ENCODE results near the gene INTS11. TPM values are rescaled to one million over a fixed set of nuclear protein-coding genes. Genes with fewer than 3 reads are reported as not detected.

The INTS11 gene
- total RNA-seq, 1 donor from 2014 or later = 84.8 TPM

DNA sequence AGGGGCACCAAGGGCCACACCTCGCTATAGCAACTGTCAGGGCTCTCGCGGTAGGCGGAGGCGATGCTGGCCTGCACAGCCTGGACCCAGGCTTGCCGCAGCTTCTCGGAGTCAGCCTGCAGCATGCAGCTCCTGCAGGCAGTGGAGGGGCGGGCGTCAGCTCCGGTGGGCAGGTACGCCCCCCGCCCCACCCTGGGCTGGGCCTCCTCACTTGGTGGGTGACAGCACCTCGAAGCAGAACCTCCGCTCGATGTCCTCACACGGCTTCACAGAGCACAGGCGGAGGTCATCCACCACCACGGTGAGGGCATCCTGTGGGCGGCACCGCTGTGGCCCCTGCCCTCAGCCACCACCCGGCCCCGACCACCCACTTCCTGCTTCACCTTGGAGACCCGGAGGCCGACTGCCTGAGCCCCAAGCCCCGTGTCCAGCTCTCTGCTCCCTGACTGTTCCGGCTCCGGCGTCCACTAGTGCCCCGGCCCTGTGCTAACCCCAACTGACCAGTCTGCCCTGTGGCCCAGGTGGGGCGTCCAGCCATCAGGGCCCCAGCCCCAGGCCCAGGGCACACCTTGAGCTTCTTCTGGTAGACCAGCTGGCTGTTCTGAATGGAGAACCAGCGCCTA is 26.5 kb downstream of the INTS11 start:
- no peak overlapping the region for H2AFZ ChIP-seq (ENCODE audit: low read depth, low read length)
- H3K9me3 ChIP-seq (ENCODE audit: insufficient read depth, low read depth, low read length) = no peaks in the 10 kb centered on the region
- Mint-ChIP-seq H3K9me3 (ENCODE audit: unreplicated experiment) (no peaks in the 10 kb centered on the region), H3K4me3 (ENCODE audit: unreplicated experiment) (no peak overlapping the region), H3K27me3 (ENCODE audit: low read depth, unreplicated experiment) (no peaks in the 10 kb centered on the region), H3K36me3 (ENCODE audit: low read depth, unreplicated experiment) (no peaks in the 10 kb centered on the region), H3K4me1 (ENCODE audit: low read depth, unreplicated experiment) (no peaks in the 10 kb centered on the region), H3K27ac (ENCODE audit: unreplicated experiment) (no peak overlapping the region)
- no peak overlapping the region for H3K4me3 ChIP-seq (ENCODE audit: insufficient read depth, low read depth, low read length)
- no peaks in the 10 kb centered on the region for H3K4me1 ChIP-seq (ENCODE audit: insufficient read depth, low read length)
- peaks cover 35% of the 10 kb centered on the region for H4K20me1 ChIP-seq (ENCODE audit: insufficient read depth, low read length)
- TF ChIP-seq, protein P1, sequence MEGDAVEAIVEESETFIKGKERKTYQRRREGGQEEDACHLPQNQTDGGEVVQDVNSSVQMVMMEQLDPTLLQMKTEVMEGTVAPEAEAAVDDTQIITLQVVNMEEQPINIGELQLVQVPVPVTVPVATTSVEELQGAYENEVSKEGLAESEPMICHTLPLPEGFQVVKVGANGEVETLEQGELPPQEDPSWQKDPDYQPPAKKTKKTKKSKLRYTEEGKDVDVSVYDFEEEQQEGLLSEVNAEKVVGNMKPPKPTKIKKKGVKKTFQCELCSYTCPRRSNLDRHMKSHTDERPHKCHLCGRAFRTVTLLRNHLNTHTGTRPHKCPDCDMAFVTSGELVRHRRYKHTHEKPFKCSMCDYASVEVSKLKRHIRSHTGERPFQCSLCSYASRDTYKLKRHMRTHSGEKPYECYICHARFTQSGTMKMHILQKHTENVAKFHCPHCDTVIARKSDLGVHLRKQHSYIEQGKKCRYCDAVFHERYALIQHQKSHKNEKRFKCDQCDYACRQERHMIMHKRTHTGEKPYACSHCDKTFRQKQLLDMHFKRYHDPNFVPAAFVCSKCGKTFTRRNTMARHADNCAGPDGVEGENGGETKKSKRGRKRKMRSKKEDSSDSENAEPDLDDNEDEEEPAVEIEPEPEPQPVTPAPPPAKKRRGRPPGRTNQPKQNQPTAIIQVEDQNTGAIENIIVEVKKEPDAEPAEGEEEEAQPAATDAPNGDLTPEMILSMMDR (IDR thresholded peaks at IDR 0.05; ENCODE audit: insufficient read depth, low read depth, low read length) = no peak
- no peak for TF ChIP-seq EZH2 (IDR thresholded peaks at IDR 0.05; ENCODE audit: insufficient read depth, low read length)
- H3K4me2 ChIP-seq (ENCODE audit: low read length) = no peak overlapping the region
- no peak for DNase-seq (ENCODE audit: low read depth)
- FAIRE-seq = no peak
- H3K9ac ChIP-seq (ENCODE audit: low read length) = no peak overlapping the region
- peaks cover 2% of the 10 kb centered on the region for H3K79me2 ChIP-seq (ENCODE audit: insufficient read depth, low read length)
- no peak overlapping the region for H3K27ac ChIP-seq (ENCODE audit: low read depth, low read length)
- H3K36me3 ChIP-seq (ENCODE audit: insufficient read depth, low read length) = no peaks in the 10 kb centered on the region
- no peaks in the 10 kb centered on the region for H3K27me3 ChIP-seq (ENCODE audit: insufficient read depth, low read length)

DNA sequence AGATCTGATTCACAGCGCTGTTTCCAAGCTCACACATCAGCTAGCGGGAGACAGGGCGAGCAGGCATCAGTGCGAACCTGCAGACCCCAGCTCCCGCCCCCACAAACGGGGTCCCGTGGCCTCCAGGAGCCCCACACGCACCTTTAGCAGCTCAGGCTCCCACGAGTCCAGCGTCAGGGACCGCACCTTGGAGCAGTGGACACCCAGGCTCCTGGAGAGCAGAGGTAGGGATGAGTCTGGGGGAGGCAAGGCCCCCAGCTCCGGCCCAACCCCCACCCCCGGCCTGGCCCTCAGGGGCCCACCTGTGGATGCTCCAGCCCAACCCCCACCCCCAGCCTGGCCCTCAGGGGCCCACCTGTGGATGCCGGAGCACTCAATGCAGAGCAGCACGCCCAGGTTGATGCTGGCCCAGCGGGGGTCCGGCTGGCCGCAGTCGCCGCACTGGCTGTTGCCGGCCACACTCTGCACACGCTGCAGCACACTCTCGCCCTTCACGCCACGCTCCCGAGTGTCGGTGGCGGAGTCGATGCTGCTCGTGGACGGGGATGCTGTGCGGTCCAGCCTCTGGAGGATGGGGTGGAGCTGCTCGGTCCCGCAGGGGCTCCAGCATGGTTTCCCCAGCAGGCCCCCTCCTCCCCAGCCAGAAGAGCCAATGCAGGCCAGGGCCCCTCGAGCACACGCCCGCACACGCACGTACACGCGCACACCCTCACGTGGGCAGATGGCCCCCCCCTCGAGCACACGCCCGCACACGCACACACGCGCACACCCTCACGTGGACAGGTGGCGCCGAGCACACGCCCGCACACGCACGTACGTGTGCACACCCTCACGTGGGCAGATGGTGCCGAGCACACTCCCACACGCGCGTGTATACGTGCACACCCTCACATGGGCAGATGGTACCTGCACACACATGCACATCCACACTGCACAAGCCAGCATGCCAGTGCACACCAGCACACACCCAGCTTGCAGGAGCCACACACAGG is 28.1 kb downstream of the INTS11 start:
- Histone ChIP-seq H3K4me1 (ENCODE audit: insufficient read depth, low read length) (no peaks in the 10 kb centered on the region), H3K9me3 (ENCODE audit: insufficient read depth, low read depth, low read length) (no peaks in the 10 kb centered on the region), H3K4me3 (ENCODE audit: insufficient read depth, low read depth, low read length) (no peak overlapping the region), H3K4me2 (ENCODE audit: low read length) (no peak overlapping the region), H4K20me1 (ENCODE audit: insufficient read depth, low read length) (peaks cover 29% of the 10 kb centered on the region), H3K9ac (ENCODE audit: low read length) (no peak overlapping the region), H3K27me3 (ENCODE audit: insufficient read depth, low read length) (no peaks in the 10 kb centered on the region), H3K27ac (ENCODE audit: low read depth, low read length) (no peak overlapping the region), H3K79me2 (ENCODE audit: insufficient read depth, low read length) (no peaks in the 10 kb centered on the region), H2AFZ (ENCODE audit: low read depth, low read length) (no peak overlapping the region), H3K36me3 (ENCODE audit: insufficient read depth, low read length) (no peaks in the 10 kb centered on the region)
- Mint-ChIP-seq H3K9me3 (ENCODE audit: unreplicated experiment) (no peaks in the 10 kb centered on the region), H3K36me3 (ENCODE audit: low read depth, unreplicated experiment) (no peaks in the 10 kb centered on the region), H3K27me3 (ENCODE audit: low read depth, unreplicated experiment) (no peaks in the 10 kb centered on the region), H3K27ac (ENCODE audit: unreplicated experiment) (no peak overlapping the region), H3K4me1 (ENCODE audit: low read depth, unreplicated experiment) (no peaks in the 10 kb centered on the region), H3K4me3 (ENCODE audit: unreplicated experiment) (no peak overlapping the region)
- FAIRE-seq = no peak
- DNase-seq (ENCODE audit: low read depth) = no peak
- TF ChIP-seq, protein P1 (IDR thresholded peaks at IDR 0.05; ENCODE audit: insufficient read depth, low read depth, low read length) = no peak
- no peak for TF ChIP-seq EZH2 (IDR thresholded peaks at IDR 0.05; ENCODE audit: insufficient read depth, low read length)

Measured in astrocyte (in vitro differentiated cells and primary cell).